ENCODE data around the gene WFIKKN1. TPM values are rescaled to one million over a fixed set of nuclear protein-coding genes. Genes with fewer than 3 reads are reported as not detected.

WFIKKN1 gene
- total RNA-seq, 1 experiment from 2014 or later: 4.5 TPM

DNA sequence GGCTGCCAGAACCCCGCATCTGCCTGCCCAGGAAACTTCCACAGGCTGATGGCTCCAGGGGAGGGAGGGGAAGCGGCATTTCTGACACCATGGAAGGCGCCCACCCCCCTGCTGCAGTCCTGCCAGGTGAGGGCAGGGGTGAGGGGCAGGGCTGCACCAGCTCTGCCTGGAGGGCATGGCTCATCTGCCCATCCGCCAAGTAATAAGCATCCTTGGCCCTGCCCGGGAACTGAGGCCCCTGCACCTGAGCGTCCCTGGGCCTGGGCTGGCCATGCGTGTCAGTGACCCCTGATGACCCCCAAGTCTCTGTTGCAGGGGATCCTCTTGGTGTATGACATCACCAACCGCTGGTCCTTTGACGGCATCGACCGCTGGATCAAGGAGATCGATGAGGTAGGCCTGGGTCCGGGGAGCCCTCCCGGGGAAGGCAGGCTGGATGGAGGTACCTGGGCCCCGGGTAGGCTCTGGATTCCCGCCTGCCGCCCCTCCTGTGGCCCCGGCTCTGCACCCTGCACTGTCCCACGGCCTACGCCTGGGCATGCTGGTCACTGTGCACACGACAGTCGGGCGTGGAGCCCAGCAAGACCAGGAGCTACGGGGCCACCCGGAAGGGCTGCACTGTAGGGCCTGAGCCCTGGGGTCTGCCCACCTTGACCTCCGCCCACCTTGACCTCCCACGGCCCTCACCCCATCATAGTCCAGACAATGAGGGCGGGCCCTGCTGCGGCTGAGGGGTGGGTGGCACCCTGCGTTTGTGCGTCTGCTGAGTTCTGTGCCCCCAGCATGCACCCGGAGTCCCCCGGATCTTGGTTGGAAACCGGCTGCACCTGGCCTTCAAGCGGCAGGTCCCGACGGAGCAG, 5.4 kb upstream of the WFIKKN1 start:
- H3K4me3 ChIP-seq (ENCODE audit: insufficient read depth, low read depth, low read length): no peak overlapping the region
- no peaks in the 10 kb centered on the region for H3K27me3 ChIP-seq (ENCODE audit: control insufficient read depth, insufficient read depth, low read length)
- no peaks in the 10 kb centered on the region for H3K36me3 ChIP-seq (replicated peaks; ENCODE audit: control insufficient read depth, insufficient read depth, low read length)
- DNase-seq: no peak

DNA sequence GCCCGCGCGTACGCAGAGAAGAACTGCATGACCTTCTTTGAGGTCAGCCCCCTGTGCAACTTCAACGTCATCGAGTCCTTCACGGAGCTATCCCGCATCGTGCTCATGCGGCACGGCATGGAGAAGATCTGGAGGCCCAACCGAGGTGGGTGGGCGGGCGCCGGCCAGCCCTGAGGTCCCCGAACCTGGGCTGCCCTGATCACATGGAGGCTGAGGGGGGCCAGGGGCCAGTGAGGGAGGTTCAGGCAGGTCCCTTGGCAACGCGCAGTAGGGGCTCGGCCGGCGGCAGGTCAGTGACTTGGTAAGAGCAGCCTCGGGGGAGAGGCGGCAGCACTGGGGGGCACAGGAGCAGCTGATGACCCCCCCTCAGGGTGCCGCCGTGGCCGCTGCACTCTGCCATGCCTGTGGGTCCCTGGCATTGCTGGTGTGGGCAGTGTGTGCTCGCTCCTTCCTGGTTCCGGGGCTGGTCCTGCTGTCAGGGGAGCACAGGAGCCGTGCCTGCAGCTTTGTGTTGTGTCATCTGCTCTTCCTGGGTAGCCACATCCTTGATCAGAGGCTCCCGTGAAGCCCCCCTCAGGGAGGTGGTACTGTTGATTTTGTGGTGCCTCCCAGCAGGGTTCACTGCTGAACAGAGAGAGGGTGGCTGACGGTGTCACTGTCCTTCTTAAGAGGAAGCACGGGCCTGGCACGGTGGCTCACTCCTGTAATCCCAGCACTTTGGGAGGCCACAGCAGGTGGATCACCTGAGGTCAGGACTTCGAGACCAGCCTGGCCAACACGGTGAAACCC, 4.6 kb upstream of the WFIKKN1 start:
- no peak for DNase-seq
- Histone ChIP-seq H3K27me3 (ENCODE audit: control insufficient read depth, insufficient read depth, low read length) (no peaks in the 10 kb centered on the region), H3K4me3 (ENCODE audit: insufficient read depth, low read depth, low read length) (no peak overlapping the region), H3K36me3 (replicated peaks; ENCODE audit: control insufficient read depth, insufficient read depth, low read length) (no peaks in the 10 kb centered on the region)

DNA sequence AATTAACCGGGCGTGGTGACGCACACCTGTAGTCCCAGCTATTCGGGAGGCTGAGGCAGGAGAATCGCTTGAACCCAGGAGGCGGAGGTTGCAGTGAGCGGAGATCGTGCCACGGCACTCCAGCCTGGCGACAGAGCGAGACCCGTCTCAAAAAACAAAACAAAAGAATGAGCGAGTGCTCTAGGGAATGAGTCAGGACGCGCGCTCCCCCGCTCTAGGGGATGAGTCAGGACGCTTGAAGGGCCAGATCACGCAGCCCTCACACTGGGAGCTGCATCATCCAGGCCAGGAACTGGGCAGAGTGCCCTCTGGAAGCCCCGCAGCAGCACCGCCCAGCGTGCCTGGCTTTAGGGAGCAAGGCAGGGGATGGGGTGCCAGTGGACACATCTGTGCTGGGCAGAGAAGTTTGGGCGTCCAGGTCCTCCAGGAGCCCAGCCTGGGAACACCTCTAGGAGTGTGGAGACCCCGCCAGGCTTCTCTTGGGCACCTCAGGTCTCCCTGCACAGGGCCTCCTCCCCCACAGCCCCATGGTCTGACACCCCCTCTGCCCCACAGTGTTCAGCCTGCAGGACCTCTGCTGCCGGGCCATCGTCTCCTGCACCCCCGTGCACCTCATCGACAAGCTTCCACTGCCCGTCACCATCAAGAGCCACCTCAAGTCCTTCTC, 3.9 kb upstream of the WFIKKN1 start:
- H3K27me3 ChIP-seq (ENCODE audit: control insufficient read depth, insufficient read depth, low read length): no peaks in the 10 kb centered on the region
- DNase-seq: no peak
- H3K36me3 ChIP-seq (replicated peaks; ENCODE audit: control insufficient read depth, insufficient read depth, low read length): no peaks in the 10 kb centered on the region

DNA sequence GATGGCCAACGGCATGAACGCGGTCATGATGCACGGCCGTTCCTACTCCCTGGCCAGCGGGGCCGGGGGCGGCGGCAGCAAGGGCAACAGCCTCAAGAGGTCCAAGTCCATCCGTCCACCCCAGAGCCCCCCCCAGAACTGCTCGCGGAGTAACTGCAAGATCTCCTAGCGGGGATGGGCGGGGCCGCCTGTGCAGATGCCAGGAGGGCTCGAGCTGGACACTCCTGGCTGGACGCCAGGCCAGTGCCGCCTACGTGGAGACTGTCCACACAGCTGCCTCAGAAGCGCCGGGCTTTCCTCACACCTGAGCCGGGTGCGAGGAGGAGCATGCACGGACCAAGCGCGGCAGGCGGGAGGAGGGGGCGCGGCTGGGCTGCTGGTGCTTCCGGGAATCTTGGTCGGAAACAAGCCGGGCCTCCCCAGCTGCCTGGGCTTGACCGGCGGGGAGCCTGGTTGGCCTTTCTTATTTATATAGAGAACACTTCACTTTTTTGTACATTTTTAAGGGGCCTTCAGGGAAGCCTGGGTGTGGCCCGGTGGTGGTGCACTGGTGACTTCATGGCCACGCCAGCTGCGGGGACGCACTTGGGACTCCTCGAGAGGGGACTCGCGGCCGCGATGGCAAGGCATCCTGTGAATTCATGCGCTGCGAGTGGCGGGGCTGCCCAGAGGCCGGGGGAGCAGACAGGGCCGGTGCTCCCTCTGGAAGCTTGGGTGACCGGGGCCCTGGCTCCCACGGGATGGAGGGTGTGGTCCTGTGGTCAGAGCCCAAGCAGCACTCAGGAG, 3.1 kb upstream of the WFIKKN1 start:
- H3K27me3 ChIP-seq (ENCODE audit: control insufficient read depth, insufficient read depth, low read length): no peaks in the 10 kb centered on the region
- DNase-seq: no peak
- H3K36me3 ChIP-seq (replicated peaks; ENCODE audit: control insufficient read depth, insufficient read depth, low read length): no peaks in the 10 kb centered on the region
- H3K4me3 ChIP-seq (ENCODE audit: insufficient read depth, low read depth, low read length): no peak overlapping the region

More for the DNA sequence above, 3.9 kb upstream of the WFIKKN1 start:
- no peak overlapping the region for H3K4me3 ChIP-seq (ENCODE audit: insufficient read depth, low read depth, low read length)

DNA sequence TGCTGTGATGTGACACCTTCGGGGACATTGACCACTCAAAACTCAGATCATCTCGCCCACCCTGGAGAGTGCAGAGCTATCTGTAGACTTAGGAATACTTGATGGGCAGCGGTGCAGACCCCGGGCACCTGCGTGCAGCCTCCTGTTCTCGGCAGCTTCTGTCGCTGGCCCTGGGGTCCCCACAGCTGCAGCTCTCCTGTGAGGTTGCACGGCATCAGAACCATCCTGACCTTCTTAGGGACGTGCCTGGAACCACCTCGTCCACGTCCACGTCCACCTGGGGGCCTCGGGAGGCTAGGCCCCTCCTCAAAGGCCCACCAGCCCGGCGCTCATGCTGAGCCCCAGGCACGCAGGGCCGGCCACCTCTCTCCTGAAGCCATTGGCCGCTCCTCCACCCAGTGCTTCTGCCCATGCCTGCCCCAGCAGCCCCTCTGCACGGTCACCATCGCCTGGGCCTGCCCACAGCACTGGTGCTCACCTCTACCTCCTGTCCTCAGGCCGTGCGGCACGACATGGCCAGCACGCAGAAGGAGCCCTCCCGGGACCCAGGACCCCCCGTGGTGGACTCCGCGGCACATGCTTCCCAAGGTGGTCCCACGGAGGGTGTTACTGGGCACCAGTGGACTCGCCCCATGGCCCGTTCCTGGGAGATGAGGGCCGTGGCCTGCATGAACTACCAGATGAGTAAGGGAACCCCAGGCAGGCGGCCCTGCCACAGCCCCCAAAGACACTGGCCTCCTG, 2.3 kb upstream of the WFIKKN1 start:
- Histone ChIP-seq H3K4me3 (ENCODE audit: insufficient read depth, low read depth, low read length) (no peak overlapping the region), H3K27me3 (ENCODE audit: control insufficient read depth, insufficient read depth, low read length) (no peaks in the 10 kb centered on the region), H3K36me3 (replicated peaks; ENCODE audit: control insufficient read depth, insufficient read depth, low read length) (no peaks in the 10 kb centered on the region)
- DNase-seq: no peak

DNA sequence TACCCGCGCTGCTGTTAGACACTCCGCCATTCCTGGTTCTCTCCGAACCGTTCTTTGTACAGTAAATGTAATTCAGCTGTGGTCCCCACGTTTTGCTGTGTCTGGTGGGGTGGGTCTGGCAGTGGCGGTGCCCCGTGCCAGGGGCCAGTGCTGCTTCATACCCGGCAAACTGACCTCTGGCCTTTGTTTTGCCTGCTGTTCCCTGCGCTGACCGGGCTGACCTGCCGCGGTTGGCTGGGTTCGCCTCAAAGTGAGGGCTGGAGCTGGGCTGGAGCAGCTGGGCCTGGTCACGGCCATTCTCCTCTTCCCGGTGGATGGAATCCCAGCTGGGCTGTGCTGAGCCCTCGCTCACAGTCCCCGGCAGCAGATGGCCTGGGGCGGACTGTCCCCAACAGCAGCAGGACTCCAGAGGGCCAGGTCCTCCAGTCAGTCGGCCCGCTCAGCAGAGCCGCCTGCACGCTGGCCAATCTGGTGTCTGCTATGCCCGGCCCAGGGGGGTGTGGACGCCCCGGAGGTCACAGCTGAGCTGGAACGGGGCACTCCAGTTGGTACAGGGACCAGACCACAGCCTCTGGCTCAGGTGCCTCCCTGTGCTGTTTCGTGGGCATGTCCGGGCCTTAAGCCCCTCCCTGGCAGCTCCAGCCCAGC, 1.5 kb upstream of the WFIKKN1 start:
- H3K36me3 ChIP-seq (replicated peaks; ENCODE audit: control insufficient read depth, insufficient read depth, low read length): no peaks in the 10 kb centered on the region
- H3K4me3 ChIP-seq (ENCODE audit: insufficient read depth, low read depth, low read length): no peak overlapping the region
- no peaks in the 10 kb centered on the region for H3K27me3 ChIP-seq (ENCODE audit: control insufficient read depth, insufficient read depth, low read length)
- no peak for DNase-seq

DNA sequence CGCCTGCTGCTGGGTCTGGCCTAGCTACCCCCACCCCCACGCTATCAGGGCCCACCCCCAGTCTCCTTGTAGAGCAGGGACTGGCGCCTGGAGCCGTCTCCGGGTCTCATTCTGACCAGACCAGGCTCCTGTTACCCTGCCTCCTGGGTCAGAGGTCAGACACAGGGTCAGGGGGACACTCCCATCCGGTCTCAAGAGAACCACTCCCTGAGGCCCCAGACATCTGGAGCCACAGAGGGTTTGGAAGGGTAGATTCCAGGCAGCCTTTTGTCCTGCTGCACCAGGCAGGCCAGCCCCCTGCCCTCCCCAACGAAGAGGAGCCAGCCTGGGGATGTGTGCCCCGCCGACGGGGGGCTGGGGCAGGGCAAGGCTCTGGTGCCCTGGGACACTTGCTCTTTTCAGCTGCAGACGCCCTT, 944 bp upstream of the WFIKKN1 start:
- no peak overlapping the region for H3K4me3 ChIP-seq (ENCODE audit: insufficient read depth, low read depth, low read length)
- peak; percentile 92 for DNase-seq
- no peaks in the 10 kb centered on the region for H3K27me3 ChIP-seq (ENCODE audit: control insufficient read depth, insufficient read depth, low read length)
- H3K36me3 ChIP-seq (replicated peaks; ENCODE audit: control insufficient read depth, insufficient read depth, low read length): no peaks in the 10 kb centered on the region; the same call in none of the 2 replicates

DNA sequence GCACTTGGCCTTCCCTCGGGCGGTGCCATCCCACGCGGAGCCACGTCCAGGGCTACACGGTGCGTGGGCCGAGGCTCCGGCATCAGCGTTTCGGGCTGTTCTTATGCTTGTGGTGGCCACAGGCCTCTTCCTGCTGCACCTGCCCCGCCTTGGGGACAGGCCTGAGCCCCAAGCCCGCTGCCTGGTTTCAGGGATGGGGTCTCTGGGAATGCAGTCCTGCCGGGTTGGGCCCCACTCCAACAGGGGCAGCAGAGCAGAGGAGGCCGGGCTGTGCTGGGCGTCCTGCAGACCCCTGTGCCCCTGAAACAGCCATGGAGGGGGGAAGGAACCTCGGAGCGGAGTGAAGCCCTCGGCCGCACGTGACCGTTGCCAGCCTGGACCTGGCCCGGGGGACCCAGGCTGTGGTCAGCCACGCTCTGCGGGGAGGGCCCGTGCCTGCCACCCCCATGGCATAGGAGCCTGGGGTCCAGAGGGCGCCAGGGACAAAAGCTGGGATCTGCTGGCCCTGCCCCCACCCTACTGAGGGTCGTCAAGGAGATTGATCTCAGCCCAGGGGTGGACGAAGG, 453 bp upstream of the WFIKKN1 start:
- Histone ChIP-seq H3K27me3 (ENCODE audit: control insufficient read depth, insufficient read depth, low read length) (no peaks in the 10 kb centered on the region), H3K4me3 (ENCODE audit: insufficient read depth, low read depth, low read length) (no peak overlapping the region), H3K36me3 (replicated peaks; ENCODE audit: control insufficient read depth, insufficient read depth, low read length) (no peaks in the 10 kb centered on the region; the same call in none of the 2 replicates)
- DNase-seq: no peak

DNA sequence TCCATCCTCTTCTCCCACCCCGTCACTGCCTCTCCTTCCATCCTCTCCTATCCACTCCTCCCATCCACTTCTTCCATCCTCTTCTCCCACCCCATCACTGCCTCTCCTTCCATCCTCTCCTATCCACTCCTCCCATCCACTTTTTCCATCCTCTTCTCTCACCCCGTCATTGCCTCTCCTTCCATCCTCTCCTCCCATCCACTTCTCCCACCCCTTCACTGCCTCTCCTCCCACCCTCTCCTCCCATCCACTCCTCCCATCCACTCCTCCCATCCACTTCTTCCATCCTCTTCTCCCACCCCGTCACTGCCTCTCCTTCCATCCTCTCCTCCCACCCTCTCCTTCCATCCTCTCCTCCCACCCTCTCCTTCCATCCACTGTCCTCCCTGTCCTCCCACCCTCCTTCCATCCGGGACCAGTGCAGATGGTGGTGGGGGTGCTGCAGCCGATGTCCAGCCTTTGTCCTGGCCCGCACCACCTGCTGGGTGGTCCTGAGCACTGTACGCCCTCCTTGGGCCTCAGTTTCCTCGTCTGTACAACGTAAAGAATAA, 1.1 kb downstream of the WFIKKN1 start:
- no peak for DNase-seq
- Histone ChIP-seq H3K4me3 (ENCODE audit: insufficient read depth, low read depth, low read length) (no peak overlapping the region), H3K27me3 (ENCODE audit: control insufficient read depth, insufficient read depth, low read length) (no peaks in the 10 kb centered on the region), H3K36me3 (replicated peaks; ENCODE audit: control insufficient read depth, insufficient read depth, low read length) (no peaks in the 10 kb centered on the region; the same call in none of the 2 replicates)

DNA sequence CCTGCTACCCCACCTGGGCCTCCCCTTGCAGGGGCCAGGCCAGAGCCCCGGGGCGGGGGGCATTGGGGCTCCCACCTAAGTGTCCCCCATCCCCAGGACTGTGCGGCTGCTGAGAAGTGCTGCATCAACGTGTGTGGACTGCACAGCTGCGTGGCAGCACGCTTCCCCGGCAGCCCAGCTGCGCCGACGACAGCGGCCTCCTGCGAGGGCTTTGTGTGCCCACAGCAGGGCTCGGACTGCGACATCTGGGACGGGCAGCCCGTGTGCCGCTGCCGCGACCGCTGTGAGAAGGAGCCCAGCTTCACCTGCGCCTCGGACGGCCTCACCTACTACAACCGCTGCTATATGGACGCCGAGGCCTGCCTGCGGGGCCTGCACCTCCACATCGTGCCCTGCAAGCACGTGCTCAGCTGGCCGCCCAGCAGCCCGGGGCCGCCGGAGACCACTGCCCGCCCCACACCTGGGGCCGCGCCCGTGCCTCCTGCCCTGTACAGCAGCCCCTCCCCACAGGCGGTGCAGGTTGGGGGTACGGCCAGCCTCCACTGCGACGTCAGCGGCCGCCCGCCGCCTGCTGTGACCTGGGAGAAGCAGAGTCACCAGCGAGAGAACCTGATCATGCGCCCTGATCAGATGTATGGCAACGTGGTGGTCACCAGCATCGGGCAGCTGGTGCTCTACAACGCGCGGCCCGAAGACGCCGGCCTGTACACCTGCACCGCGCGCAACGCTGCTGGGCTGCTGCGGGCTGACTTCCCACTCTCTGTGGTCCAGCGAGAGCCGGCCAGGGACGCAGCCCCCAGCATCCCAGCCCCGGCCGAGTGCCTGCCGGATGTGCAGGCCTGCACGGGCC, 1.9 kb downstream of the WFIKKN1 start:
- no peaks in the 10 kb centered on the region; the same call in none of the 2 replicates for H3K36me3 ChIP-seq (replicated peaks; ENCODE audit: control insufficient read depth, insufficient read depth, low read length)
- no peaks in the 10 kb centered on the region for H3K27me3 ChIP-seq (ENCODE audit: control insufficient read depth, insufficient read depth, low read length)
- no peak overlapping the region for H3K4me3 ChIP-seq (ENCODE audit: insufficient read depth, low read depth, low read length)
- no peak for DNase-seq

DNA sequence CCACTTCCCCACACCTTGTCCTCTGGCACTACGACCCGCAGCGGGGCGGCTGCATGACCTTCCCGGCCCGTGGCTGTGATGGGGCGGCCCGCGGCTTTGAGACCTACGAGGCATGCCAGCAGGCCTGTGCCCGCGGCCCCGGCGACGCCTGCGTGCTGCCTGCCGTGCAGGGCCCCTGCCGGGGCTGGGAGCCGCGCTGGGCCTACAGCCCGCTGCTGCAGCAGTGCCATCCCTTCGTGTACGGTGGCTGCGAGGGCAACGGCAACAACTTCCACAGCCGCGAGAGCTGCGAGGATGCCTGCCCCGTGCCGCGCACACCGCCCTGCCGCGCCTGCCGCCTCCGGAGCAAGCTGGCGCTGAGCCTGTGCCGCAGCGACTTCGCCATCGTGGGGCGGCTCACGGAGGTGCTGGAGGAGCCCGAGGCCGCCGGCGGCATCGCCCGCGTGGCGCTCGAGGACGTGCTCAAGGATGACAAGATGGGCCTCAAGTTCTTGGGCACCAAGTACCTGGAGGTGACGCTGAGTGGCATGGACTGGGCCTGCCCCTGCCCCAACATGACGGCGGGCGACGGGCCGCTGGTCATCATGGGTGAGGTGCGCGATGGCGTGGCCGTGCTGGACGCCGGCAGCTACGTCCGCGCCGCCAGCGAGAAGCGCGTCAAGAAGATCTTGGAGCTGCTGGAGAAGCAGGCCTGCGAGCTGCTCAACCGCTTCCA, 2.7 kb downstream of the WFIKKN1 start:
- DNase-seq: no peak

More for the DNA sequence above, 2.7 kb downstream of the WFIKKN1 start:
- H3K36me3 ChIP-seq (replicated peaks; ENCODE audit: control insufficient read depth, insufficient read depth, low read length): no peaks in the 10 kb centered on the region; the same call in none of the 2 replicates
- H3K4me3 ChIP-seq (ENCODE audit: insufficient read depth, low read depth, low read length): no peak overlapping the region
- H3K27me3 ChIP-seq (ENCODE audit: control insufficient read depth, insufficient read depth, low read length): no peaks in the 10 kb centered on the region

Measured in H7 (cell line).